GM19240 (cell line): ENCODE results near the gene FAM234B.
"Not testable (repeated sequence)": the region's sequence is repeated elsewhere in the genome, so short reads cannot be mapped to it uniquely, and the experiment has no call there.

ENCODE experiments used
- DNase-seq: peaks from one replicate; pipeline ENCODE4 v3.0.0; 2011; ENCODE audit warnings: low spot score; ENCODE audit not compliant: insufficient read length

Gene FAM234B

DNA sequence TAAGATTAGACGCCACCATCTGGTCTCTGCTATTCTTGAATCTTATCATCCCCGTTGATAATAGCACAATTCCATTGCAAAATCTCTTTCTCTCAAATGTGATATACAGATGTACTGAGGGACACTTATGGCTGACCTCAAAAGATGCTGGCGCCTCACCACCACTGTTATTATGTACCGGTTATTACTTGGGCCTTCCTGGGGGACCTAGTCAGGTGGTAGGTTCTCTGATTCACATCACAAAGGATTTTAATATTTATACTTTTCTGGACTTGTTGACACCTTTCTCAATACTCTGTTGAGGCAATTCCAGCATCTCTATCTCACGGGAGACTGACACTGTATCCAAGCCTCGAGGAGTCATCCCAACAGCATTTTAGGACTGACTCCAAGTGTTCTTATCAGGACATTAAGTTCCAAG, 21.3 kb upstream of the FAM234B start:
- DNase-seq = no peak

DNA sequence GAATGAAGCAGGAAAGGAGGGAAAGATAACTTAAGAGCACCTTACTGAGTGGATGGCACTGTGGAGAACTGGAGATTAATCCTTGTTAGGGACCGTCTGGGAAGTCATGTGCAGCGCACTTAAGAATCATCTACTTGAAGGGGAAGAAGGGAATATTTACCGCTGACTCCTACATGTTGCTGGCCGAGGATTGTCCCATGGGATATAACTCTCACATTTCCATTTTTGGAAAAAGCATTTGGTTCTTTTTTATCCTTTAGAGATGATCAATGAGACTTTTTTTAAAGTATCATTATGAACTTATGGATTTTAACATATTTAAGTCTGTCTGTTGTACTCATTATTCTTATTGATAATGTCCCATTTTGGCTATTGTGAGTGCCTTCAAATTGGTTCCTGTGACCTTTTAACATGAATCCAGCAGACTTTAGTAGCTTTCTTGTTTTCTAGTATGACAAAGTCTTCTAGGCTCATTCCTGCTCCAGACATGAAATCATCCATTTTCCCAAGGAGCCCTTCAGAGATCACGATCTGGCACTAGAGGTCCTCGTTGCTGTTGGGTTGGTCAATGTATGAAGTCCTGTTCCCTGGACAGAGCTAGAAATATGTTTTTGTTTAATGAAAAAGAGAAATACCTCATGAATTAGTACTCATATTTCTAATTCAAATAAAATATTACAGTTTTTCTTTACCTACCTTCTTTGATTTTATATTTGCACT, 20.2 kb upstream of the FAM234B start:
- no peak for DNase-seq

DNA sequence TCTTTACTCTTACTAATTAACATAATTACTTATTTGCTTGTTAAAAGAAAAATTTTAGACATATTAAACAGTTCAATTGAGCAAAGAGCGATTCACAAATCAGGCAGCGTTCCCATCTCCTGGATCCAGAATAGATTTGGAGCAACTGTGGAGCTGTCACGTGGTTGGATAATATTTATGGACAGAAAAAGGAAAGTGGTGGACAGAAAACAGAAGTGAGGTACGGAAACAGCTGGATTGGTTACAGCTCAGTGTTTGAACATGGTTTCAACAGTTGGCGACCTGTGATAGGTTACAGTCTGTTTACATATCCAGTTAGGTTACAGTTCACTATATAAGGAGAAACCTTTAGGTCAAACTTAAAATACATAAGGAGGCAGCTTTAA, 19.7 kb upstream of the FAM234B start:
- DNase-seq = no peak

DNA sequence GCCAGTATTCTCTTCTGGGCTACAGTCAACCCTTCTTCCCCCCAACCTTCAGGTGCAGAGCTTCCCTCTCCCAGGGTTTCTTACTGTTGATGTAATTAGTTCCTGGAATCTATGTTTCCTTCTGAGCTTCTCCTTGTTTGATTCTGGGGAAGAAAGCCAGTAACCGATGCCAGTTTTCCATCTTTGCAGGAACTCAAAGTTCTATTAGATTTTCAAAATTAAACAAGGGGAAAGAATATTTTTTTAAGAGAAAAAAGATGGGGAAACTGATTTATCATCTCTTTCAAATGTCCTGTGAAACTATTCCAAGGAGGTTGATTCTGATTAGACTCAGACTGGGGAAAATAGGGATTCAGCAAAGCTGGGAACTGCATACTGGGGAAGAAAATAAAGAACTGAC, 17.9 kb upstream of the FAM234B start:
- no peak for DNase-seq

DNA sequence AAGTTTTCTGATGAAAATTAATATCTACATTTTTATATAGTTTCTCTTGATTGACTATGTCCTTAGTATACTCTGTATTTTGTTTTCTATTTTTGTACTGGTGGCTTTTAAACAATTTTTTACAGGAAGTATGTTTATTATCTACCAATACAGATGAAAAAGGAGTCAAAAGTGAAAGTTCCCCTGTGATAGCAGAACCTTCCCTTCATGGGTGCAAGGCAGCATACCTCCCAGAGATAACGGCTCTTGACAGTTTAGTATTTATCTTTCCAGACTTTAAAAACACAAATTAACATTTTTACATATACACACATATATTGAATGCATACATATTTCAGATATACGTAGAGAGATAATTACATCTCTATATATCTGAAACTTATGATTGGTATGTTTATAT, 17.1 kb upstream of the FAM234B start:
- DNase-seq = no peak

DNA sequence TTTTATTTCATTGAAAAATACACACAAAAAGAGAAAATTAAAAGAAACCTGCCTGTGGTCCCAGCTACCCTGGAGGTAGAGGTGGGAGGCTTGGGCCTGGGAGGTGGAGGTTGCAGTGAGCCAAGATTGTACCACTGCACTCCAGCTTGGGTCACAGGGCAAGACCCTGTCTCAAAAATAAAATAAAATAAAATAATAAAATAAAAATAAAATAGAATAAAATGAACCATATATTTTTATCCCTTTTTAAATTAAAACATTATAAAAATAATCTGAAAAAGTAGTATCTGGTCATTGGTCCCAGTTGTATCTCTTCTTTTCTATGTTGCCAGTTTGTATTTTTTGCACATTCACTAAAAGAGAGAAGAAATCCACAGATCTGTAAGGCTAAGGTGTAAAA, 16.7 kb upstream of the FAM234B start:
- DNase-seq = no peak

DNA sequence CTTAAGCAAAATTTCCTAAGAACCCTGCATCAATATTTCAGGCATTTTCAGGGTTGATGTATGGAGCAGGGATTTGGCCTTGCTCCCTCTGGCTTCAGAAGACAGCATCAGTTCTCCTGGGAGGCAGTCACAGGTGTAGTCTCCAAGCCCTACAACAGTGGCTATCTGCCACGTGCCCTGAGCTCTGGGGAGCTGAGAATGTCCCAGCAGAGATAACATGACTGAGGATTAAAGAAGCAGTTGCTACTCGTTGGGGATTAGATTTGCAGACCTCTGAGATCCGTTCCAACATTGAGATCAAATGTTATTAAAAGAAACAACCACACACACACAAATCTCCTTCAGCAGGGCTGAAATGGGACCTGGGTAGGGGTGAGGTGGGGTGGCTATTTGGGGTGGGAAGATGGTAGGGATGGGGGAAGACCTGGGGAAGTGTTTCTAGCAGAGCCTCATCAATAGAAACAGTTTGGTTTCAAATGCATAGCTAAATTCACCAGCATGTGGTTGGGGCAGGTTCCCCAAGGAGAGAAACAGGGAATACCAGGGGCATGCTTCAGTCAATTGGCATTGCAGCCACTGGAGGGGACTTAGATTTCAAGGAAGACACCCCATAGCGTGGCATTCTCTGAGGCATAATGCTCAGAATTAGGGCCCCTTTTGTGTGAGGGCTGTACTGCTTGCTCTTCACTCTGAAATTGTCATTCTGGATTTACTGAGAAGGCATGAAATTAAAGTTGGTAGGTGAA, 15.2 kb upstream of the FAM234B start:
- no peak for DNase-seq

DNA sequence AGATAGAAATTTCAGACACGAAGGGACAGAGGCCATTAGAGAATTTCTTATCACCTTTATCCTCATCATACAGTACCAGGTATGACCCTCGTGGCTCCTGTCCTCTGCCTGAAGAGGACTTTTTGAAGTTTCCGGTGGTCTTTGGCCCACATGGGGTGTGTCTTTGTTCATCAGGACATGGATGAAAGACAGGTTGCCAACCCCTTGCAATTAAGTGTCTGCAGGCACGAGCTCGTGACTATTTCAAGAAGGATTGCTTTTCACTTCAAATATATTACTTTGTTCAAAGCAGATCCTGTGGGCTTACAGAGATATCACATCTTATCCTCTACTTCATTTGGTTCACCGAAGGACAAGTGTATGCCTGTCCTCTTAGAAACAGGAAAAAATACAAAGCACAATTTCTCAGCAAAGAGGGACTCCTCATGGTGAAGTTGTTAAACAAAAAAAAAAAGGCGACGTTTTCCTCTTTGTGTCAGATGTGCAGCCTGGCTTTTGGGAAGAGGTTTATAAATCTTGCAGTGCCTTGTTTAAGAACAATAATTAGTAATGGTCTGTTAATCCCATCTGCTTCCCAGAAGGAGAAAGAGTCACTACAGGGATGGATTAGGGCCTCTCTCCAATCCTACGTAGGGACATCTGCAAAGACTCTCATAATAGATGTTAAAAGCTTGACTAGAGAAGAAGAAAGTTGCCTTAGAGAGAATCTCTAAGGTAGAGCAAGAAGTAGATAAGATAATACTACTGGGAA, 13.5 kb upstream of the FAM234B start:
- no peak for DNase-seq

DNA sequence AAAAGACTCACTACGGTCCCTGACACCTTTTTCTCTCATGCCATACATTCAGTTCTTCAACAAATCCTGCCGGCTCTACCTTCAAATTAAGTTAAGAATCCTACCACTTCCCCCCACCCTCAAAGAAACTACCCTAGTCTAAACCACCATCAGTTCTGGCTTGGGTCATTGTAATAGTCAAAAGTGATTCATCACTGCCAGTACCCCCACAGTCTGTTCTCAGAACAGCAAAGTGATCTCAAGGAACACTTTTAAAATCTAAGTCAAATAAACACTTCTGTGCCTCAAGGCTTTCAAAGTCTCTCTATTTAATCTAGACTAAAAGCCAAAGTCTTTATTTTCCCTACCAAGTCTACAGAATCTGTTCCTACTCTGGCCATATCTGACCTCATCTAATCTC, 12.0 kb upstream of the FAM234B start:
- DNase-seq = no peak

DNA sequence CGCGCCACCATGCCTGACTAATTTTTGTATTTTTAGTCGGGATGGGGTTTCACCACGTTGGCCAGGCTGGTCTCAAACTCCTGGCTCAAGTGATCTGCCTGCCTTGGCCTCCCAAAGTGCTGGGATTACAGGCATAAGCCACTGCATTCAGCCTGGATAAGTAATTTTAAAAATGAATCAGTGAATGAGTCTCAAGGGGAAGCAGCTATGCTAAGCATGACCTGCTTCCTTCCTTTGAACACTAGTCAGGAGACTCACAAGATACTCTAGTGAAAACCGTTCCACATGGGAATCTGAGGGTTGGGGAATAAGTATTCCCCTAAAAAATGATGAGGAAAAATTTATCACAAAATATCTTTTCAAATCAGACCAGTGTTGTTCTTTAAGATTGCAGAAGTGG, 10.7 kb upstream of the FAM234B start:
- no peak for DNase-seq

DNA sequence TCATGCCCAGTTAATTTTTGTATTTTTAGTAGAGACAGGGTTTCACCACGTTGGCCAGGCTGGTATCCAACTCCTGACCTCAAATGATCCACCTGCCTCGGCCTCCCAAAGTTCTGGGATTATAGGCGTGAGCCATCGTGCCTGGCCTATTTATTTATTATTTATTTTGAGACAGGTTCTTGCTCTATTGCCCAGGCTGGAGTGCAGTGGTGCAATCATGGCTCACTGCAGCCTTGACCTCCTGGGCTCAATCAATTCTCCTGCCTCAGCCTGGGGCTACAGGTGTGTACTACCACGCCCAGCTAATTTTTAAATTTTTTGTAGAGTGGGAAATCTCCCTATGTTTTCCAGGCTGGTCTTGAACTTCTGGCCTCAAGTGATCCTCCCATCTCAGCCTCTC, 8.8 kb upstream of the FAM234B start:
- DNase-seq = not testable (repeated sequence)

DNA sequence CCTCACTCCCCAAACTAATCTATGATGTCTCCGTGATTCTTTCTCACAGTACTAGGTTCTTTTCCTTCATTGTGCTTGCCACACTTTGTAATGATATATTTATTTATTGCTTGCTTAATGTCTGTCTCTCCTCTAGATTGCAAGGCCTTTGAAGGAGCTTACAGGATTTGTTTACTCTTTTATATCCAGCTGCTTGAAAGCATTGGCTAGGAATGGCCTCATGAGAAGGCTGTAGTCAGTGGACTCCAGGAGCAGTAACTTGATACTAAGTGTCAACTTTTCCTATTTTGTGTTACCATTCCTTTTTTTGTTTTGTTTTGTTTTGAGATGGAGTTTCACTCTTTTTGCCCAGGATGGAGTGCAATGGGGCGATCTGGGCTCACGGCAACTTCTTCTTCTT, 7.3 kb upstream of the FAM234B start:
- no peak for DNase-seq

DNA sequence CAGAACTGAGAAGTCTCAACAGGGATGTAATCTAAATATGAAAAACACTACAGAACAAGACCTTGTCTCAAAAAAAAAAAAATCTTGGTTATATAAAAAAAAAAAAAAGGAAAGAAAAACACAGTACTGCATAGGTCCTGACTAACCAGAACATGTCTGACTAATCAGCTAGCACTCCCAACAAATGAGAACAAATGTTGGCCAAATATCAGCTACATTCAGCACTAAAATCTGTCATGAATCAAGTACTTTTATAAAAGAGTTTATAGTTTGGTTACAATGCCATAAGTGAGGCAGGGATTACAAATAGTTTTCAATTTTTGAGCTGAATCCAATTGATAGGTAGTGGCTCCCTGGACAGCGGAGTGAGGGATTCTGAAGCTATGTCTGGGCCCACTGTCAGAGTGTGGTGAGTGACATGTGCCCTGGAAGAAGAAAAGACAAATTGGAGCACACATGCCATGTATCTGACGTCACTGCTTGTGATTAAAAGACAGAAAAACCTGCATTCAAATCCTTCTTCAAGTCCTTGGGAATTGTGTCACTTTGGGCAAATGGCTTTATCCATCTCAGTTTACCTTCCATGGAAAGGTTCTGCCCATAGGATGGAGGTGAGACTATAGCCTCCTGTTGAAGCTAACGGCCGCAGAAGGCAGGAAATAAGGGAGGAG, 5.6 kb upstream of the FAM234B start:
- no peak for DNase-seq

DNA sequence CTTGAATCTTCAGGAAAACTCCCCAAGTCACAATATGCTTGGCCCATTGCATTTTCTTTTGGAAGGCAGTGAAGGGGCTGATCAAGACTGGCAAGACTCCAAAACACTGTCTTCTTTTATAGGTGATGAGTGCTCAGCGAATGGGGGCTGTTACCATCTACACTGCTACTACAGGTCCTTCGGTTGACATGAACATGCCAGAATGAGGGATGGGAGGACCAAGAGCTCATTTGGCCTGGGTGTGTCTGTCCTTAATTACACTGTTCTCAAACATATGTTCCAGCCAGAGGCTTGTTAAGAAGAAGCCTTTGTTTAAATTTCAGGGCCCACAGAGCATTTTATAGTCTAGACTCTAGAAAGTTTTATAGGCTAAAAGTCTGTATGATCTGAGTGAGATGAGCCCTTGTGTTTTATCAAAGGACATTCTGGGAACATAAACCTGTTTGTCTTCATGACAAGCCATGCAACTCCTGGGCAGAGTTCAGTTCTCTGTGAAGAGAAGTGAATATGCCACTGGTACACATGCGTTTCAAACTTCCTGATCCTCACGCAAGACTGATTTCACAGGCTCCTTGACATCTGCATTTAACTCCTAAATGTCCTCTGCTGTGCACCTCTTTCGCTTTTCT, 4.7 kb upstream of the FAM234B start:
- no peak for DNase-seq

DNA sequence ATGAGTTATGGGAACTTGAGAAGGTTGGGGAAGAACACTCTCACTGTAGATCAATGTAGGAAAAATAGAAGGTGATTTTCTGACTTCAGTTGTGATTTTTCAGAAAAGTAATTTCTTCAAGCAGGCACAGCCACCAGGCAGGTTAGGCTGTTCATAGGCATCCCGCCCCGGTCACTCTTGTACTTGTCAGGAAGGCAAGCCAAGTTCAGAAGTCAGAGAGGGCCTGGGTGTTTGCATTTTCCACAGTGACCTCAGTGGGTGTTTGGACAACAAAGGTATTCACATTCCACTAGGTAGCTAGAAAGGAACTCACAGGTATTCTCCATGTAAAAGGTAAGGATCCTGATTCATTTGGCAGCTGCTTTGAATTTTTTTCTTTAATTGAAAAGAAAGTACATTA, 3.0 kb upstream of the FAM234B start:
- DNase-seq = no peak

DNA sequence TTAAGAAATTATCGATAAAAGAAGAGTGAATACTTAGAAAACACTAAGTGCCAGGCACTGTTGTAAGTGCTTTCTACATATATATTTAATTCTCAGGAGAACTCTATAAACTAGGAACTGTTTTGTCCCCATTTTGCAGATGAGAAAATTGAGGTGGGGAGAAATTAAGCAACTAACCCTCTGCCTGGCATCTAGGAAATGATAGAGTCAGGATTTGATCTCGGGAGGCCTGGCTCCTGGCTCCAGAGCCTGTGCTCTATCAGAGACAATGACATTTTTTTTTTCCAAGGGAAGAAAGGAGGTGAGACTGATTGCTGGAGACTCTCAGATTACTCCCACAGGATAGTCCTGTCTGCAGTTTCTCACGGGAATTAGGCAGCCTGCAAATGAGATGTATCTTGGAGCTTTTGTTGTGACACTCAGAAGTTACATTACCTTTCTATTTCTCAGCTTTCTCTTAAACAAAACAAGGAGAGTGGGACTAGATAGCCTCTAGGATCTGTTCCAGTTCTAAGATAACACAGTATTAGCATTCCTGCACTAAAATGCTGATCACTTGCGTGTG, 1.4 kb upstream of the FAM234B start:
- DNase-seq = no peak

DNA sequence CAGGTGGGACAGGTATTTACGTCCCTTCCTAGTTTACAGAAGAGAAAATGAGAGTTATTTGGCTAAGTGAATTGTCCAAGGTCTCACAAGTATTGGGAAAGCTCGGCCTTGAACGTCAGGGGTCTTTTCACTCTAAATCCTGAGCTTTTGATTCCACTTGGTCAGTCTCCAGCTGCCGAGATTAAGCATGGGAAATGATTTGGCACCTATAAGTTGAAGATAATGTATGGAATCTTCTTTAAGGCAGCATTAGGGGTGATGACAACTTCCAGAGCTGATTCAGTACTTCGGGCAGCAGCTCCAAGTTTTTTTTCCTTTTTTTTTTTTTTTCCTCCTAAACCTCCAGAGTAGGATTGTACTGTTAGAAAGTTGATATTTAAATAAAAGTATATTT, 722 bp downstream of the FAM234B start:
- DNase-seq = no peak

DNA sequence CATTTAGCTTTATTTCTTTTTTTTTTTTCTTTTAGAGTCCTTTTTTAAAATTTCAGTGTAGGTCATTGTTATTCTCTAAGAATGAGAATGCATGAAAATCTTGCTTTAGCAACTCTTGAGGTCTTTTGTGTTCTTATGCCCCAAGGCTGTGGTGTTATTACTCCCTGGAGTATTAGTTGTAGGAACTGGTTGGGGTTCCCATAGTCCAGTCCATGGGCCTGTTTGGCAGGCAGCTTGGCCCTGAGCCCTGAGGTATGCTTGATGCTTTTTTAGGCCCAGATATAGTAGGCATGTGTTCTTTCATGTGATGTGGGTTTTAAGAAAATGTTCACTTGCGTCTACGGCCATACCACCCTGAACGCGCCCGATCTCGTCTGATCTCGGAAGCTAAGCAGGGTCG, 1.6 kb downstream of the FAM234B start:
- no peak for DNase-seq

DNA sequence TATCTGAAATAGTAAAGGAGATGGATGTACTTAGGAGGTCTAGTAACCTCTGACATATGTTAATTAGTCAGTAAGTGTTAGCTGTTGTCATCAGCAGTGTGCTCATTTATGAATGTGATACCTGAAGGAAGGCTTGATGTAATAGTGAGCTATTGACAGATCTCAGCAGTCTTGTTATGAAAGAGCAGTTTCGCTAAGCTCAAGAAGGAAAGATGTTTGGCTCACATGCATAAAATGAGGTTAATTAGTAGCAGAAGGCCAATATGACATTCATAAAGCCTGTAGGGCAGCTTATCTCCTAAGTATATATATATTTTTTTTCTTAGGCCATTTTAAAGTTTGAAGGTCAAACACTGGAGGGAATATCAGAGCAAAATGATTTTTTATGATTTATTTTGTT, 2.8 kb downstream of the FAM234B start:
- no peak for DNase-seq

DNA sequence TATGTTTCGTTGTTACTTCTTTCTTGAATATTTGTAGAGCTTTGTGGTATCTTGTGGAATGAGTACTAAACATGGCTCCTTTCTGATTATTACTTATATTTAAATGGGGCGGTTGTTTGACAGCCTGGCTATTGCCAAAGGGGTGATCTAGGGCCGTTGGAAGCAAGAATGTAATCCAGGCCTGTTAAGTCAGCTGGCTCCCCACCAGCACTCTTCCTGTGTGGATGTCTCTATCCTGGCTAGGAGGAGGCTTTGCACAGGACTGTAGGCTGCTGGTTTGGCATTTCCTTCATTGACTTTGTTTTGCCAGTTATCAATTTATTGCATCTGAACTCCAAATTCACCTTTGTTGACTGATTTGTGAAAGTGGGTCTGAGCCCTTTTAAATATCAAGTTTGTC, 5.6 kb downstream of the FAM234B start:
- no peak for DNase-seq

DNA sequence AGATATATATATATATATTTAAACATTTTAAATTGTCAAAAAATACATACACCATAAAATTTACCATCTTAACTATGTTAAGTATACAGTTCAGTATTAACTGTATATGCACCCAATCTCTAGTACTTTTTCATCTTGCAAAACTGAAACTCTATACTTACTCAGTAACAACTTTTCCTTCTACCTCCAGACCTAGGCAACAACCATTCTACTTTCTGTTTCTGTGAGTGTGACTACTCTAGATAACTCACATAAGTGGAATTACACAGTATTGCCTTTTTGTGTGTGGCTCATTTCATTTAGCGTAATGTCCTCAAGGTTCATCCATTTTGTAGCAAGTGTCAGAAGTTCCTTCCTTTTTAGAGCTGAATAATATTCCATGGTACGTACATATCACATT, 8.2 kb downstream of the FAM234B start:
- DNase-seq = no peak
